Uterus (tissue), 4 donors: ENCODE results near the gene RAN. TPM values are rescaled to one million over a fixed set of nuclear protein-coding genes. Genes with fewer than 3 reads are reported as not detected.
"Not testable (repeated sequence)": the region's sequence is repeated elsewhere in the genome, so short reads cannot be mapped to it uniquely, and the experiment has no call there.

ENCODE experiments used
- DNase-seq, 2 donors: peaks; one replicate each; pipeline ENCODE4 v3.0.0-alpha.2; 2019 to 2020
- H3K27ac ChIP-seq, 2 donors: fragments of 200-600 bp; sonication (generic); 1 replicate in 1 of 2; 2 replicates in 1 of 2; pipeline ENCODE4 v1.5.1; 2016 to 2018
- H3K27me3 ChIP-seq, 2 donors: fragments of 200-600 bp; sonication (generic); one replicate each; pipeline ENCODE4 v1.5.1; 2018 to 2019; ENCODE audit warnings: control low read depth in 1 of 2
- H3K36me3 ChIP-seq, 2 donors: fragments of 200-600 bp; sonication (generic); one replicate each; pipeline ENCODE4 v1.5.1; 2019; ENCODE audit warnings: control low read depth in 1 of 2
- H3K4me1 ChIP-seq, 2 donors: fragments of 200-600 bp; sonication (generic); one replicate each; pipeline ENCODE4 v1.5.1; 2018 to 2019; ENCODE audit warnings: control low read depth in 1 of 2
- H3K4me3 ChIP-seq, 2 donors: fragments of 200-600 bp; sonication (generic); 1 replicate in 1 of 2; 2 replicates in 1 of 2; pipeline ENCODE4 v1.5.1; 2018 to 2019; ENCODE audit warnings: mild to moderate bottlenecking in 1 of 2
- H3K9me3 ChIP-seq, 2 donors: fragments of 200-600 bp; sonication (generic); one replicate each; pipeline ENCODE4 v1.5.1; 2019; ENCODE audit warnings: control low read depth in 1 of 2
- CTCF ChIP-seq, 4 experiments: fragments of 200-600 bp in 2 of 4; fragments of 450-650 bp in 2 of 4; sonication (generic) in 2 of 4; IDR thresholded peaks; one replicate each; pipeline ENCODE4 v1.5.1; 2016 to 2019; ENCODE audit warnings: antibody characterized with exemption in 4 of 4, mild to moderate bottlenecking in 2 of 4, moderate library complexity in 1 of 4
- POLR2A ChIP-seq, 2 donors: fragments of 450-650 bp; IDR thresholded peaks; one replicate each; pipeline ENCODE4 v1.6.1; 2016; ENCODE audit warnings: antibody characterized with exemption in 2 of 2, mild to moderate bottlenecking in 1 of 2, moderate library complexity in 1 of 2
- intact Hi-C: fragments of 100-400 bp; cut with DNase I; formaldehyde crosslinking; loops from one replicate; pipeline ENCODE4 v1.15.1; 2023; ENCODE audit warnings: low total_unique reads
- total RNA-seq, 4 donors: library from RNA; depleted of rRNA in 3 of 4; stranded (reverse); fragments of >200 nt in 3 of 4; gene quantifications; one replicate each; pipeline versions ENCODE4 v1.1.0 to v1.2.4, GENCODE V29; 2014 to 2023
- donor health status: DM: yes; HTN: yes; CAD: no.

RAN gene
- total RNA-seq, 4 donors from 2014 or later: 64.6 to 287 (median 177) TPM

GRCh38 chr12:130875193-130875592 lies 3.3 kb downstream of the RAN start:
- no peaks in the 10 kb centered on the region for H3K36me3 ChIP-seq
- H3K27me3 ChIP-seq: no peaks in the 10 kb centered on the region
- no peak overlapping the region for H3K4me3 ChIP-seq
- TF ChIP-seq CTCF (IDR thresholded peaks at IDR 0.05): no peak
- TF ChIP-seq POLR2A (IDR thresholded peaks at IDR 0.05): no peak
- H3K27ac ChIP-seq: no peak overlapping the region
- intact Hi-C loops: no loop called here
- no peak for DNase-seq
- H3K4me1 ChIP-seq: peaks cover 4 to 12% of the 10 kb centered on the region in 2 donors
- H3K9me3 ChIP-seq: no peaks in the 10 kb centered on the region

- H3K27me3 ChIP-seq, H3K9me3 ChIP-seq, intact Hi-C loops, H3K4me3 ChIP-seq, H3K36me3 ChIP-seq, DNase-seq, H3K27ac ChIP-seq: not testable (repeated sequence)
- H3K4me1 ChIP-seq: peaks cover 4 to 12% of the 10 kb centered on the region in 2 donors
These were observed 3.8 kb downstream of the RAN start for GRCh38 chr12:130875708-130876107.

- Histone ChIP-seq H3K4me3 (no peak overlapping the region), H3K9me3 (no peaks in the 10 kb centered on the region), H3K27me3 (no peaks in the 10 kb centered on the region), H3K27ac (no peak overlapping the region), H3K4me1 (peaks cover under 1 to 12% of the 10 kb centered on the region in 2 donors), H3K36me3 (no peaks in the 10 kb centered on the region)
- TF ChIP-seq POLR2A (IDR thresholded peaks at IDR 0.05) (no peak), CTCF (IDR thresholded peaks at IDR 0.05) (no peak)
- intact Hi-C loops: no loop called here
- no peak for DNase-seq
These were observed 4.4 kb downstream of the RAN start for GRCh38 chr12:130876297-130876696.

- H3K4me3 ChIP-seq: no peak overlapping the region
- H3K4me1 ChIP-seq: peaks cover 0 to 12% of the 10 kb centered on the region in 2 donors
- DNase-seq: no peak
- intact Hi-C loops: no loop called here
- TF ChIP-seq POLR2A (IDR thresholded peaks at IDR 0.05) (no peak), CTCF (IDR thresholded peaks at IDR 0.05) (no peak)
- H3K27me3 ChIP-seq: no peaks in the 10 kb centered on the region
- no peaks in the 10 kb centered on the region for H3K36me3 ChIP-seq
- H3K9me3 ChIP-seq: no peaks in the 10 kb centered on the region
- H3K27ac ChIP-seq: no peak overlapping the region
These were observed 4.9 kb downstream of the RAN start for GRCh38 chr12:130876758-130877157.

GRCh38 chr12:130877333-130877732 lies 5.5 kb downstream of the RAN start:
- intact Hi-C loops: no loop called here
- no peak overlapping the region for H3K4me3 ChIP-seq
- TF ChIP-seq CTCF (IDR thresholded peaks at IDR 0.05) (no peak), POLR2A (IDR thresholded peaks at IDR 0.05) (no peak)
- DNase-seq: no peak
- H3K4me1 ChIP-seq: peaks cover 0 to 12% of the 10 kb centered on the region in 2 donors
- no peak overlapping the region for H3K27ac ChIP-seq
- no peaks in the 10 kb centered on the region for H3K27me3 ChIP-seq
- H3K36me3 ChIP-seq: no peaks in the 10 kb centered on the region
- H3K9me3 ChIP-seq: no peaks in the 10 kb centered on the region
